ENCODE data around the gene TGFA. TPM values are rescaled to one million over a fixed set of nuclear protein-coding genes. Genes with fewer than 3 reads are reported as not detected.
A peak's percentile ranks its signal among the peaks of the same experiment; 100 is the strongest.
"Not testable (repeated sequence)": the region's sequence is repeated elsewhere in the genome, so short reads cannot be mapped to it uniquely, and the experiment has no call there.

TGFA gene
- total and polyA plus RNA-seq, 11 donors, result 0.50 to 4.9 (median 1.0) TPM

- WGBS, 4 donors, result 84 to 93% (median 91%) methylated on average over 7 of the region's 7 CpGs
- TF ChIP-seq CTCF (IDR thresholded peaks at IDR 0.05) (no peak), POLR2A (IDR thresholded peaks at IDR 0.05) (no peak)
- no peak for ATAC-seq
These were observed 84.2 kb downstream of the TGFA start for GRCh38 chr2:70469435-70469834.

DNA sequence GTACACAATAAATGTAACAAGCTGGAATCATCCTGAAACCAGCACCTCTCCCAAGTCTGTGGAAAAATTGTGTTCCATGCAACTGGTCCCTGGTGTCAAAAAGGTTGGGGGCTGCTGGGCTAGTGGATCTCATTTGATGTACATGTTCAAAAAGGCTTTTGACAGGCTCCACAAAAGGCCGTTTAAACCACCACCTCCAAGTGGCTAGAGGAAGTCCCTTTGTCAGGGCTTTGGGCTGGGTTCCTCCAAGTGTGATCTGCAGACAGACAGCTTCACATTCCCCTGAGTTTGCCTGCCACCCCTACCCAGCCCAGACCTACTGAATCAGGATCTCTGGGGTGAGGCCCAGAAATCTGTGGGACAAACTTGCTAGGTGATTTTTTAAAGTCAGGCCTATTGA, 84.7 kb downstream of the TGFA start:
- Histone ChIP-seq H3K27me3 (peaks cover 0 to 6% (median 0%) of the 10 kb centered on the region in 9 donors), H3K4me1 (peaks cover 0 to 47% (median 0%) of the 10 kb centered on the region in 12 donors), H3K9me3 (no peaks in the 10 kb centered on the region), H3K4me3 (no peak overlapping the region), H3K36me3 (no peaks in the 10 kb centered on the region), H3K27ac (no peak overlapping the region)
- DNase-seq (no peak), ATAC-seq (no peak)
- TF ChIP-seq POLR2A (IDR thresholded peaks at IDR 0.05), result no peak
- no peak for TF ChIP-seq CTCF (IDR thresholded peaks at IDR 0.05)
- 50 to 63% (median 57%) methylated on average over 1 of the region's 1 CpG for WGBS, 4 donors
- intact Hi-C loops (cut with DNase I), result no loop called here

More at GRCh38 chr2:70469435-70469834, 84.2 kb downstream of the TGFA start:
- Histone ChIP-seq H3K4me3 (no peak overlapping the region), H3K27ac (no peak overlapping the region), H3K36me3 (no peaks in the 10 kb centered on the region), H3K9me3 (no peaks in the 10 kb centered on the region), H3K4me1 (peaks cover 0 to 53% (median 0%) of the 10 kb centered on the region in 12 donors), H3K27me3 (peaks cover 0 to 11% (median 0%) of the 10 kb centered on the region in 9 donors)
- DNase-seq, result no peak
- intact Hi-C loops (cut with DNase I), result no loop called here

DNA sequence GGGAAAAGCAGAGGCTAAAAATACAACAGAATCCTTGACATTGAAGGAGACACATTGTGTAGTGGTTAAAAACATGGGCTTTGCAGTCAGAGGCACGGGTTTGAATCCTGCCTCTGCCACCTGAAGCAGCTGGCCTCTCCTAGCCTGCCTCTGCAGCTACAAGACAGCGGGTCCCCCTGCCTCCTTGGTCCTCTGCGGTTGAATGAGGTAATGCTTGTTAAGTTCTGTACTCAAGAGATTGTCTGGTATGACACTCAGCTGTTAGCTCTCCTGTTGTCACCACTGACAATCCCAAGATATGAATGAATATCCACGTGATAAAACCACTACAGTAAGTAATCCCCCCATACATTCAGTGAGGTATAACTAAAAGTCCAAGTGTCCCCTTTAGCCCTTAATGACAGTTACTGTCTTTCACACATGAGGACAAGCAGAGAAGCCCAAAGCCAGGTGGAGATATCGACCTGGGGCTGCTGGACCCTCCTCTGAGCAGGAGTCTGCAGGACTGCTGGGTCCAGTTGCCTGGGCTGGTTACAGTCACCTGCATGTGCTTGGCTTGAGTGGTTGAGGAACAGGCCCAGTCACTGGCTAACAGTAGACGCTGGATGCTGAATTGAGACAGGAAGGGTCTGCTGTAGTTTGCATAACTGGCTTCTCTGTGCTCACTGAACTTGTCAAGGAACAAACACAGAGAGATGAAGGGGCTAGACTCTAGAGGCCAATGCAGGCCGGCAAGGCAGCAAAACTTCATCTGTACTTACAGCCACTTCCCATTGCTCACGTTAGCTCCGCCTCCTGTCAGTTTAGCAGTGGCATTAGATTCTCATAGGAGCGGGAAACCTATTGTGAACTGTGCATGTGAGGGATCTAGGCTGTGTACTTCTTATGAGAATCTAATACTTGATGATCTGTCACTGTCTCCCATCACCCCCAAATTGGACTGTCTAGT, 85.5 kb downstream of the TGFA start:
- Histone ChIP-seq H3K4me3 (no peak overlapping the region), H3K36me3 (no peaks in the 10 kb centered on the region), H3K9me3 (no peaks in the 10 kb centered on the region), H3K27ac (peak overlapping the region in 2 of 12 donors; percentile 7 to 41), H3K4me1 (peaks cover 0 to 40% (median 0%) of the 10 kb centered on the region in 12 donors), H3K27me3 (no peaks in the 10 kb centered on the region)
- TF ChIP-seq CTCF (IDR thresholded peaks at IDR 0.05), result no peak
- 54 to 57% (median 55%) methylated on average over 10 of the region's 10 CpGs for WGBS, 4 donors
- intact Hi-C loops (cut with DNase I), result no loop called here
- no peak for ATAC-seq
- no peak for DNase-seq

DNA sequence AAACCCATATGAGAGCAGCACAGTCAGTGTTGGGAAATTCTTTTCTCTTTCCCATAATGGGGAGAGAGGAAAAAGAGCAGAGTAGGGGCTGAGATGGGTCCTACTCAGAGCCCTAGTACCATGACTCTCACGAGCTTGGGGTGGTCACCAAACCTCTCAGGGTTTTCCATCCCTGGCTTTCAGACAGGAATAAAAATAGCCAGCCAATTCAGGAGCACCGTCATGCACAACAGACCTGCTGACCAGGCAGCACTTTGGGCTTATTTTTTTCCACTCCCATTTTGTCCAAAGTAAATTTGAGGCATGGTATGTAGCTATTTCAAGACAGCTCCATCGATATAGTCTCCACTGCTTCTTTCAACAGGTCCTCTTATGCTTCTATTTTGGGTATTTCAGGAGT, 86.4 kb downstream of the TGFA start:
- TF ChIP-seq CTCF (IDR thresholded peaks at IDR 0.05) (no peak), POLR2A (IDR thresholded peaks at IDR 0.05) (no peak)
- ATAC-seq (peak in 3 of 4 donors; percentile 34 to 78 (median 57)), DNase-seq (no peak)
- no peak overlapping the region for H3K4me3 ChIP-seq
- H3K27me3 ChIP-seq, result no peaks in the 10 kb centered on the region
- H3K36me3 ChIP-seq, result no peaks in the 10 kb centered on the region
- H3K4me1 ChIP-seq, result peaks cover 0 to 33% (median 0%) of the 10 kb centered on the region in 12 donors
- intact Hi-C loops (cut with DNase I), result no loop called here
- H3K27ac ChIP-seq, result peak overlapping the region in 2 of 12 donors; percentile 7 to 41
- 27 to 37% (median 30%) methylated on average over 3 of the region's 3 CpGs for WGBS, 4 donors
- H3K9me3 ChIP-seq, result no peaks in the 10 kb centered on the region

GRCh38 chr2:70466647-70467046, 87.0 kb downstream of the TGFA start:
- ATAC-seq; H3K4me3 ChIP-seq; H3K36me3 ChIP-seq; DNase-seq; H3K27me3 ChIP-seq; intact Hi-C loops (cut with DNase I); H3K9me3 ChIP-seq: not testable (repeated sequence)
- 90 to 91% (median 91%) methylated on average over 4 of the region's 4 CpGs for WGBS, 4 donors
- peak overlapping the region in 1 of 12 donors; percentile 41 for H3K27ac ChIP-seq
- H3K4me1 ChIP-seq, result peaks cover 0 to 27% (median 0%) of the 10 kb centered on the region in 12 donors

Measured in heart left ventricle (tissue), 16 donors.